Measurements from ENCODE around the gene TECPR2.

DNA sequence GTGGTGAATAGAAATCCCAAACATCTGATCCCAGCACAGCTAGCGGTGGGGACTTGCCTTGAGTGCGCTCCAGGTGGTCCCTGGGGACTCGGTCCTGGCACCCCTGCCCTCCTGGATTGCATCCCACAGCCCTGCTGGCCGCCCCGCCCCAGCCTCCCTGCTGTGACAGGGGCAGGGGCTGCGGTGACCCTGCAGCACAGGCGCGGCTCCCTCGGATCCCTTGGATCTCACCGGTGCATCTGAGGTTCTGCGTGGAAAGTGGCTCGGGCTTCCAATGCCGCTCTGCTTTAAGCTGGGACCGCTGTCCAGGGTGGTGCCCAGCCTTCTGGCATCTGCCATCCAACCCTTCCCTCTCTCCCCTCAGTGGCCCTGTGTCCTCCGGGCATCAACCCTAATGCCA, 130.8 kb downstream of the TECPR2 start:
- TF ChIP-seq PKNOX1 (IDR thresholded peaks at IDR 0.05) (no peak), BHLHE40 (IDR thresholded peaks at IDR 0.05; ENCODE audit: borderline replicate concordance) (no peak), L3MBTL2 (conservative IDR thresholded peaks at IDR 0.05) (no peak), SUZ12 (IDR thresholded peaks at IDR 0.05) (no peak), FOXM1 (IDR thresholded peaks at IDR 0.05; ENCODE audit: borderline replicate concordance) (no peak), FOXK2 (IDR thresholded peaks at IDR 0.05) (no peak), ELF4 (IDR thresholded peaks at IDR 0.05) (no peak)

Measured in HEK293T (cell line).